Esophagus (tissue), 2 donors: ENCODE measurements around the gene ST6GAL2. TPM values are rescaled to one million over a fixed set of nuclear protein-coding genes. Genes with fewer than 3 reads are reported as not detected.

ENCODE experiments used
- H3K27ac ChIP-seq, 2 donors: one replicate each; pipeline ENCODE4 v1.5.1; 2013; ENCODE audit warnings: low read depth in 2 of 2, mild to moderate bottlenecking in 2 of 2, inconsistent platforms in 1 of 2, low read length in 1 of 2, moderate library complexity in 1 of 2
- H3K27me3 ChIP-seq, 2 donors: one replicate each; pipeline ENCODE4 v1.6.1; 2013; ENCODE audit warnings: low read length in 2 of 2, control low read depth in 1 of 2, mild to moderate bottlenecking in 1 of 2; ENCODE audit not compliant: insufficient read depth in 2 of 2, control insufficient read depth in 1 of 2
- H3K36me3 ChIP-seq, 2 donors: one replicate each; pipeline ENCODE4 v1.6.1; 2013; ENCODE audit warnings: low read length in 1 of 2; ENCODE audit not compliant: control insufficient read depth in 2 of 2, insufficient read depth in 2 of 2
- H3K4me1 ChIP-seq, 2 donors: one replicate each; pipeline ENCODE4 v1.6.1; 2013; ENCODE audit warnings: low read length in 1 of 2; ENCODE audit not compliant: control insufficient read depth in 2 of 2, insufficient read depth in 2 of 2
- H3K4me3 ChIP-seq, 2 donors: one replicate each; pipeline ENCODE4 v1.5.1; 2013; ENCODE audit warnings: low read length in 2 of 2, mild to moderate bottlenecking in 2 of 2, low read depth in 1 of 2, moderate library complexity in 1 of 2
- H3K9me3 ChIP-seq, 2 donors: one replicate each; pipeline ENCODE4 v1.6.1; 2013; ENCODE audit warnings: mild to moderate bottlenecking in 2 of 2, low read depth in 1 of 2, low read length in 1 of 2, moderate library complexity in 1 of 2; ENCODE audit not compliant: control insufficient read depth in 2 of 2, insufficient read depth in 1 of 2
- WGBS, 2 donors: extraction: QIAGEN DNeasy Blood & Tissue Kit; methylation state at CpG; one replicate each; pipeline ENCODE4 v1.1.7; 2013; 5-methylcytosine and 5-hydroxymethylcytosine counted together
- polyA plus RNA-seq, 2 donors: library from polyadenylated mRNA; stranded (reverse); fragments of 200-250 nt; gene quantifications; one replicate each; pipeline ENCODE4 v1.2.3, GENCODE V29; 2013
- donor health status: healthy with polysubstance abuse.
- donor health status: Bipolar disorder and iron deficiency.

ST6GAL2 gene
- polyA plus RNA-seq, 2 donors = 1.1 TPM

DNA sequence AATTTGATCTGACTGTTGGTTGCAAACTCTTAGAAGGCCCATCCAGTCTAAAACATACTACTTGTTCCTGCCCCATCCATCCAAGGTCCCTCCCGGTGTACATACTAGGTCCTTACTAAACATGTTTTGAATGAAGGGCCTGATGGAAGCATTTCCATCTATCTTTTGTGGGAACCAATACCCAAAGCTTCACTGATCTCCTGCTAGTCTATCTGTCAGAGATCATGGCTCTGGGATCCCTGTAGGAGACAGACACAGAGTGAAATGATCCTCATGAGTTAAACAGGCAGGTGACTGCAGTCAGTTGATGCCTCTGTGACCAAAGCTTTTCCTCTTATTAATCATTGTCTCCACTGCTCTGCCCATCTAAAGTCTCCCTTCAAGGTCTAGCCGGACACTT lies 115.0 kb downstream of the ST6GAL2 start:
- Histone ChIP-seq H3K27me3 (peaks cover 0 to 7% of the 10 kb centered on the region in 2 donors), H3K4me1 (peaks cover 0 to 2% of the 10 kb centered on the region in 2 donors), H3K9me3 (no peaks in the 10 kb centered on the region), H3K4me3 (no peak overlapping the region), H3K36me3 (no peaks in the 10 kb centered on the region), H3K27ac (no peak overlapping the region)
- WGBS, 2 donors = 88 to 93% methylated on average over 2 of the region's 2 CpGs

- no peaks in the 10 kb centered on the region for H3K4me1 ChIP-seq
- H3K9me3 ChIP-seq = no peaks in the 10 kb centered on the region
- no peak overlapping the region for H3K4me3 ChIP-seq
- H3K27ac ChIP-seq = no peak overlapping the region
- no peaks in the 10 kb centered on the region for H3K36me3 ChIP-seq
- WGBS, 2 donors = 50 to 67% methylated on average over 5 of the region's 5 CpGs
- H3K27me3 ChIP-seq = no peaks in the 10 kb centered on the region
Measured at GRCh38 chr2:106764614-106765013, 121.4 kb downstream of the ST6GAL2 start.

DNA sequence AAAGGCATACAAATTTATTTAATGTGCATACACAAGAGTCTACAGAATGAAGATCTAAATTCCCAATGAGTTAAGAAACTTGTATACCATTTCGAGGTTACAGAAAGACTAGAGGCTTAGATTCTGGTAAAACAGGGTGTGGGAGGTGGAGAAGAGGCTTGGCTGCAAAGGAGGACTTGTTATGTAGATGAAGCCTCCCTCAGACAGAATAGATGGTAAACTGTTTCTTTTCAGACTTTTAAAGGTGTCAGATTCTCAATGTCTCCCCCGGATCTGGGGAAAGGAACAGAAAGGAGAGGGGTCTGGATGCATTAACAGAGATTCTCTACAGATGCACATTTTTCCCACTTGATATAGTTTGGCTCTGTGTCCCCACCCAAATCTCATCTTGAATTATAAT lies 126.0 kb downstream of the ST6GAL2 start:
- Histone ChIP-seq H3K36me3 (no peaks in the 10 kb centered on the region), H3K27ac (no peak overlapping the region), H3K9me3 (no peaks in the 10 kb centered on the region), H3K4me1 (no peaks in the 10 kb centered on the region), H3K4me3 (no peak overlapping the region), H3K27me3 (no peaks in the 10 kb centered on the region)
- 75 to 86% methylated on average over 2 of the region's 2 CpGs for WGBS, 2 donors

DNA sequence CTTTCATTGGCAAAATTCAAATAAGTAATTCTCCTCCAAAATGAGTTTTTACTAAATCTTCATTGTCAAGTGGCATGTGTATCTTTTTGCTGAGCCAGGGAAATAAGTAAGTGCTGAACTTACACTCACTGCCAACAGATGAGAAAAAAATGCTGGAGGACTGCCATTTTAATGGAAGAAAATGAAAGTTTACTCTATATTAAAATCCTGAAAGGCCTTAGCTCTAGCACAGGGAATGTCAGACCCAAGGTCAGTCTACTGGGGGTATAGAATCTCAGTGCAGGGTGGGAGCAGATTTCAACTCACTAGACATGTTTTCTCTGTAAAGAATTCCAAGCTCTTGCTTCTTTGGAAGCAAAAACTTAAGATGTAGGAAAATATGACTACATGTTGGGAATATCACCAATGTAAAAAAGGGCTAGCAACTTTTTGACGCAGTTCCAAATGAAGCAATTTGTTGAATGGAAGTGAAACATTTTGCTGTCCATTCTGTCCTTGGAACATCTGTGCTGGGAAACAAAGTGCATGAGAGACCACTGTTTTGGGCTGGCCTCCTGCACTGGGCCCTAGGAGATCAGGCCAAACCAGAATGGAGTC lies 127.0 kb downstream of the ST6GAL2 start:
- 84 to 86% methylated on average over 1 of the region's 1 CpG for WGBS, 2 donors

More for the DNA sequence above, 127.0 kb downstream of the ST6GAL2 start:
- Histone ChIP-seq H3K36me3 (no peaks in the 10 kb centered on the region), H3K27ac (no peak overlapping the region), H3K27me3 (no peaks in the 10 kb centered on the region), H3K4me1 (no peaks in the 10 kb centered on the region), H3K4me3 (no peak overlapping the region), H3K9me3 (no peaks in the 10 kb centered on the region)
